LHCN-M2 (cell line): Measurements from ENCODE around the gene TWIST2. TPM values are rescaled to one million over a fixed set of nuclear protein-coding genes. Genes with fewer than 3 reads are reported as not detected.

Experiments used
- DNase-seq: peaks from one replicate; pipeline ENCODE4 v3.0.0-alpha.2; 2012; ENCODE audit warnings: low read depth
- total RNA-seq: library from RNA; depleted of rRNA; stranded (reverse); fragments of >200 nt; gene quantifications from 2 replicates; pipeline ENCODE4 v1.2.3, GENCODE V29; 2014

TWIST2 gene
- total RNA-seq, 1 experiment from 2014 or later = 26.2 TPM

DNA sequence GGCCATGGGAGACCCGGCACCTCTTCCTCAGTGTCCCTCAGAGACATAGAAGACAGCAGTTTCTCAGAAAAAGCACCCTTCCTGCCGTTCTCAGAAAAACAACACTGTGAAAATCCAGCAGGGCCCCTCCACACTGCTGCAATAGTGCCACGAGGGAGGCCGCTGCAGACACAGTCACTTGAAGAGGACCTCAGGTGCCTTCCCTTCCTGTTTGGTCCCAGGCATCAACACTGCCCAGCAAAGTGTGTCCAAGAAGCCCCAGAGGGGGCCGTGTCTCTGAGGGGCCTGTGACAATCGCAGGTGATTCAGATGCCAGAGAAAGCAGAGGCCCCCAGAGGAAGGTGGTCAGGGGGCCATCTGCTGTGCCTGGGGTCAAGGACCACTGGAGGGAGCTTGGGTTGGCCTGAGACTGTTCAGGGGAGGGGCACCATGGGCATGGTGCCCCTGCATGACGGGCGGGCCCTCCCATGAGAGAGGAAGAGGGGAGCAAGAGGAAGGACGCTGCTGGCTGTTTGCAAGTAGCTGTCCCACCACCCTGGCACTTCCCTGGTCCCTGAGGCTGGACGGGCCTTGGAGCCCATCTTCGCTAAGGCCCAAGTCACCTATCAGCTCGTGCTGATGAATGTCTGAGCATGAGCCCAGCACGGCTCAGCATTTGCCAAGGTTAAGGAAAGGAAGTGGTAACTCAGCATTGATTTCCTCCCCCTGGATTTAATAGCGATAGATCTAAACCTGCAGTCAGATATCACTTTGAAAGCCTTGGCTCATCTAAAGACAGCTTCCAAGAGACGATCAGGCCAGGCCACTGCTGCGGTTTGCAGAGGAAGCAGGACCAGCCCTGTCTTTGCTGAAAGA lies 9.1 kb downstream of the TWIST2 start:
- no peak for DNase-seq

- no peak for DNase-seq
Observed at GRCh38 chr2:238857959-238858358, 10.1 kb downstream of the TWIST2 start.

GRCh38 chr2:238859636-238860347 lies 11.9 kb downstream of the TWIST2 start:
- DNase-seq = no peak

DNA sequence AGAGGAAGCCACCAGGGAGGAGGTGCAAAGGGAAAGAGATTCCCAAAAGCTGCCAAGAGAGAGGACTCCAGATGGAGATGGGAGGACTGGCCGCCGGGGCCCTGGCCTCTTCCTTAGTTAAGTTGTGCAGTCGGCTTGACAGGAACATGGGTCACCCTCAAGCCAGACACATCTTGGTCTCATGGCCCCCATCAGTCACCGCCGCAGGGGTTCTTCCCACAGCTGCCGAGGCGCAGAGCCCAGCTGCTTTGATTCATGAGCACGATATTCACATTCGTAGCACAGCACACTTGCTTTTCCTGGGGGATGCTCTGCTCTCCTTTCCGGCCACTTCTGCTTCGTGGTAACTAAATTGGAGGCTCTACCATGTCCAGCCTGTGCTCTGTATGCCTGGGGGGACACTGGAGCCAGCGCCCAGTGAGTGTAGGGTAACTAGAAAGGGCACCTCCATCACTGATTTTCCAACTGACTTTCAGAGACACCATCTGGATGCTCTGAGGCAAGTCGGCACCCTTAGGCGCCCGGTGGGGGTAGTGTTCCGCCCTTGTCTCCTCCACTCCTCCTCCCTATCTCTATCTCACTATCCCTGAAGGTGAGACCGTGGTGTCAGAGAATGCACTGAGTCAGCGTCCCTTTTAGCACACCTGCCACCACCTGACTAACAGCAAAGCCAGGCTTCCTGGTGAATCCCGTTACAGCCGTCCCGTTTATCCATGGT lies 13.3 kb downstream of the TWIST2 start:
- DNase-seq = no peak

DNA sequence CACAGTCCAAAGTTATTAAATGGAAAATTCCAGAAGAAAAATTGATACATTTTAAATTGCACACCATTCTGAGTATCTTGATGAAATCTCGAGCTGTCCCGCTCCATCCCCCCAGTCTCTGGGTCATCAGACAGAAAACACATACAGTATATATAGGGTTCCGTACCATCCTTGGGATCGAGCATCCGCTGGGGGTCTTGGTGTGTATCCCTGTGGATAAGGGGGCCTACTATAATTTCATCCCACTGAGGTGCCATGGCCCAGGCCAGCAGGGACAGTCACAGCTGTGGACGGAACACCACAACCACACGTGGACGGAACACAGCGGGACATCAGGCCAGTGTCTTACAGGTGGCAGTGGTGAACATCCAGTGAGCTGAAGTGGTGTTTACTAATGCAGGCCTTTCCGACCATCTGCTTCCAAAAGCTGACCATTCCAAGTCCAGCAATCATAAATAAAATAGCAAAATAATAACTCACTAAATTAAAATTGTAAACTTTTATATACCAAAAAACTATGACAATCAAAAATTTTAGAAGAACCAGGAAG lies 14.0 kb downstream of the TWIST2 start:
- DNase-seq = no peak

GRCh38 chr2:238862701-238863100 lies 14.8 kb downstream of the TWIST2 start:
- no peak for DNase-seq

GRCh38 chr2:238863231-238863630 lies 15.3 kb downstream of the TWIST2 start:
- DNase-seq = no peak

- DNase-seq = no peak
Observed at GRCh38 chr2:238863749-238864206, 15.9 kb downstream of the TWIST2 start.

- peak; percentile 98 for DNase-seq
Observed at GRCh38 chr2:238864207-238865014, 16.5 kb downstream of the TWIST2 start.

DNA sequence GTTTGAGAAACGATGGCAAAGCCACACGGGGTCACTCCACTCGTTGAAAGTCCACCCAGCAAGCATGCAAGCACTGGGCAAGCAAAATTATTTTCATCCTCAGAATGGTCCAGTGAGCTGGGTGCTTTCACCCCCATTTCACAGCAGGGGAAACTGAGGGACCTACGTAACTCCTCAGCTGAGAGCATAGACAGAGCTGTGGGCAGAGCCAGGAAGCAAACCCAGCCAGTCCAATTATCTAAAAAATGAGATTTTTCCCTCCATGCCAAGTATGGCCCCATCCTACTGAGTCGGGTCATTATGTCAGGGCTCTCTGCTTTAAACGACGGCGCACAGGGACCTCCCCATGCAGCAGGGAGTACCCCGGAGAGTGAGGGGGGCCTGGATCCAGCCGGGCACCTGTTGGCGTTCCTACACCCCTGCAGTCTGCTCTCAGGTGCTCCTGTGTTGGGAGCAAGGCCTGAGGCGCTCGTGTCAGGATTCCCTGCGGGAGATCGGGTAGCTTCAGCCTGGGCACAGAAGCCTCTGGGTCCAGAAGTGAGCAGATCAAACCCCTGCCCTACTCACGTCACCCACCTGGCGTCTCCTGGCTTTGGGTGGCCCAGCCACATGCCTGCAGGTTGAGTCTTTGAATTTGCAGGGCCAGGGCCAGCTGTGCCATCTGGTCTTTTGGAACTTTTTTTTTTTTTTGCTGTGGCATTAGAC lies 17.3 kb downstream of the TWIST2 start:
- no peak for DNase-seq

- DNase-seq = no peak
Observed at GRCh38 chr2:238865744-238866355, 18.0 kb downstream of the TWIST2 start.

DNA sequence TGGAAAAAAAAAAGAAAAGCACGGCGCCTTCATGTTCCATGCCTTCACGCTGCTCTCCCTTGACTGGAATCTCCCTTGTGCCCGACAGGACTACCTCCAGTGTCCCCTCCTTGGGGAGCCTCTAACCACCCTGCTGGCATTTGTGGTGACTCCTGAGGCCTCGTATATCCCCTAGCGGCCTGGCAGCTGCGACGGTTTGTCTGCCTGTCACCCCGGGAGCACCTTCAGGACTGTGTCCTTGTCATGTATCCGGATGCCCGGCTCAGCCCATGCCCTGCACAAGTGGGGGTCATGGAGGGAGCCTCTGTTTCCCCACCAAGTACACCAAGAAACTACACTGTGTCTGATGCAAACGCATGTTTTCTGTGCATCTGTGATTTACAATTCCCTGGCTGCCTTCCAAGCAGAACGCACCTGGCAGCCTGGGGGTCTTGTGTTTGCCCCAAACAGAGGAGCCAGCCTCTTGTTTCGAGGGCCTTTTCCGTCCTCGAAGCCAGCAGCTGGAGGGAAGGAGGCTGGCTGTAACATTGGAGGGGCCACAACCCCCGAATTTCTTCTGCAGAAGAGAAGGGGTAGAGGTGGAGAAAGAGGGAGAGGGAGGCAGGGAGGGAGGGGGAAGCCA lies 18.9 kb downstream of the TWIST2 start:
- no peak for DNase-seq

DNA sequence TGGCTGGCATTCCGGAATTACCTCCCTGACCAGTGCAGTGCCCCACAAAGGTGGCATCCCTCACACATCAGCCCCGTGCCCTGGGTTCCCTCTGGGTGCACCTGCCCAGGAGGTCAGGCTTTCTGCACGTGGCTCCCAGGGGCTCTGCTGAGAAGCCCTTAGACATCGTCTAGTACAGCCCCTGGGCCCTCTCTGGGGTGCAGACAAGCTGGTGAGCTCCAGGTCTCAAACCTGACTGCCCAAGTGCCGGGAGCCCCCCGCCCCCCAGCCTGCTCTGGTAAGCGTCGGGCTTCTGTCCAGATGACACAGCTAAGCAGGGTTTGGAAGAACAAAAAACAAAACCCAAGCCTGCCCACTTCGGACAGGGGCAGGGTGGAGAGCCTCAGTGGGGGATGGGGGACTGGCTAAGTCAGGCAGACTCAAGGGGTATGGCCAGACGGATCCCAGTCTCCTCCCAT lies 20.2 kb downstream of the TWIST2 start:
- DNase-seq = peak; percentile 68

GRCh38 chr2:238868616-238869292 lies 20.9 kb downstream of the TWIST2 start:
- peak; percentile 18 for DNase-seq

DNA sequence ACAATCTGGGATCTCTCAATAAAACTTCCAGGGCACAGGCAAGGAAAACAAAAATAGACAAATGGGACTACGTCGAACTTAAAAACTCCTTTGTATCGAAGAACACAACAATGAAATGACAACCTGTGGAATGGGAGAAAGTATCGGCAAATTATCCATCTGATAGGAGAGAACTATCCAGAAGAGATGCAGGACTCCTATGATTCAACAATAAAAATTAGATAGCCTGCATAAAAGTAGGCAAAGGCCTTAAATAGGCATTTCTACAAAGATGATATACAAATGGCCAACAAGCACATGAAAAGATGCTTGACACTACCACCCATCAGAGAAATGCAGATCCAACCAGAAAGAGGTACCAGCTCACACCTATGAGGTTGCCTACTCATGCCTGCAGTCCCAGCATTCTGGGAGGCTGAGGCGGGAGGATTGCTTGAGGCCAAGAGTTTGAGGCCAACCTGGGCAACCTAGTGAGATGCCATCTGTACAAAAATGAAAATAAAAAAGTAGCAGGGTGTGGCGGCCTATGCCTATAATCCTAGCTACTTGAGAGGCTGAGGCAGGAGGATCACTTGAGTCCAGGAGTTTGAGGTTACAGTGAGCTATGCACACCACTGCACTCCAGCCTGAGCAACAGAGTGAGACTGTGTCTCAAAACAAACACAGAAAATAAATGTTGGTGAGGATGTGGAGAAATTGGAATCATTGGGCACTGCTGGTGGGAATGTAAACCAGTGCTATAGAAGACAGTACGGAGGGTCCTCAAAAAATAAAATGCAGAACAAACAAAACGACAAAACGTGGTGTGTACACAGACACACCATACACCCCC lies 21.6 kb downstream of the TWIST2 start:
- DNase-seq = peak; percentile 45

DNA sequence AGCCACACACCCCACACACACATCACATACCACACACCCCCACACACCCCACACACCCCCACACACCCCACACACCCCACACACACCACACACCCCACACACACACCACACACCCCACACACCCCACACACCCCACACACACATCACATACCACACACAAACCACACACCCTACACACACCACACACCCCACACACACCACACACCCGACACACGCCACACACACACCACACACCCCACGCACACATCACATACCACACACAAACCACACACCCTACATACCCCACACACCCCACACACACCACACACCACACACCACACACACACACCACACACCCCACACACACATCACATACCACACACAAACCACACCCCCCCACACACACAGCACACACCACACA lies 22.4 kb downstream of the TWIST2 start:
- DNase-seq = no peak

- no peak for DNase-seq
Observed at GRCh38 chr2:238872026-238872425, 24.1 kb downstream of the TWIST2 start.
